Muscle layer of duodenum (tissue), 2 donors: ENCODE measurements around the gene TMEM132C.

Experiments
- H3K27ac ChIP-seq: one replicate; pipeline ENCODE4 v1.7.0; 2013; ENCODE audit warnings: mild to moderate bottlenecking, low read length
- H3K27me3 ChIP-seq: one replicate; pipeline ENCODE4 v1.7.0; 2013; ENCODE audit warnings: low read depth, mild to moderate bottlenecking, control low read depth, low read length
- H3K36me3 ChIP-seq, 2 donors: one replicate each; pipeline ENCODE4 v1.7.0; 2013; ENCODE audit warnings: low read length in 2 of 2, control low read depth in 1 of 2, mild to moderate bottlenecking in 1 of 2; ENCODE audit not compliant: insufficient read depth in 2 of 2, control insufficient read depth in 1 of 2
- H3K4me1 ChIP-seq, 2 donors: one replicate each; pipeline ENCODE4 v1.7.0; 2013; ENCODE audit warnings: low read length in 2 of 2, mild to moderate bottlenecking in 2 of 2, control low read depth in 1 of 2, moderate library complexity in 1 of 2; ENCODE audit not compliant: insufficient read depth in 2 of 2, control insufficient read depth in 1 of 2
- H3K4me3 ChIP-seq, 2 donors: one replicate each; pipeline ENCODE4 v1.7.0; 2013; ENCODE audit warnings: low read length in 2 of 2, low read depth in 1 of 2, mild to moderate bottlenecking in 1 of 2
- H3K9me3 ChIP-seq, 2 donors: one replicate each; pipeline ENCODE4 v1.7.0; 2013; ENCODE audit warnings: low read length in 2 of 2, control low read depth in 1 of 2, mild to moderate bottlenecking in 1 of 2; ENCODE audit not compliant: control insufficient read depth in 1 of 2
- donor health status: healthy.

The TMEM132C gene

DNA sequence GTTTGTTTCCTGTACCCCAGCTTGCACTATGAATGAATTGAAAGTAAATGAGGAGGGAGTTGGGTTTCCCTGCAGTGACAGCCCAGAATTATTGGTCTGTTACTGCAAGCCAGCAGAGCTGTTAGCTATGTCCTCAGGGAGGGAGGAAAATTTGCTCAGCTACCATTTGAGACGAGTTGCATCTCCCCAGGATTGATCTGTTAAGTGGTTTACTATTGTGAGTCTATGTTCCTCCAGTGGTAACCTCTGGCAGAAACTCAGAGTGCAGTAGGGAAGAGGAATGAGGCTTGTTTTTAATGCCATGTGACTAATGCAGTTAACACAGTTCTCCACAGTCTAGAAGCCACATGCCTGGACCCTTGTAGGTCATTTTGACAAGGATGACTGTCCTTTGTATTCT is 382.9 kb downstream of the TMEM132C start:
- no peaks in the 10 kb centered on the region for H3K27me3 ChIP-seq
- peaks cover 0 to 5% of the 10 kb centered on the region in 2 donors for H3K9me3 ChIP-seq
- H3K36me3 ChIP-seq, result no peaks in the 10 kb centered on the region
- no peak overlapping the region for H3K27ac ChIP-seq
- H3K4me1 ChIP-seq, result no peaks in the 10 kb centered on the region
- H3K4me3 ChIP-seq, result no peak overlapping the region

DNA sequence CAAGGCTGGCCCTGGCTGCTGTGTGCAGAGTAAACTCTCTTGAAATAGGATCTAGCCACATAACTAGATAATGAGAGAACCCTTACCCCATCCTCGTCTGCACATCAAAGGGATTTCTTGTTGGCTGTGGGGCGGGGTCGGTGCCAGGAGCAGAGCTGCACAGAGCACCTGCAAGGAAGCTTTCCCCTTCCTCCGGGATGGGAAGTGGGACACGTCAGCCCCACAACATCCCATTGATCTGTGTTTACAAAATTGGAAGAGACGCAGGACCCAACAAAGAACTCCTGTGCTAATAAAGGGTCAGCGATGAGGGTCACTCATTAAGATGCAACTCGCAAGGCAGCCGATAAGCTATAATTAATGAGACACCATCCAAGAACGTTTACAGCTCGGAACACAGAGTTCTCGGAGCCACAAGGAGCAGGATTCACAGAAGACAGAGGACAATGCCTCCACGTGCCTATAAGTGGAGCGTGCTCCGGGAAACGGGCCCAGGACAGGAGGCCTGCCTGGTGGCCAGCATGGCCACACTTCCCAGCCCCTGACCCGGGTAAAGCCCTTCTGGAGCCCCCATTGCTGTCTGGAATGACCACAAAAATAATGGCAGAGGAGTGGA is 385.3 kb downstream of the TMEM132C start:
- Histone ChIP-seq H3K9me3 (peaks cover 0 to 8% of the 10 kb centered on the region in 2 donors), H3K27ac (no peak overlapping the region), H3K4me1 (no peaks in the 10 kb centered on the region), H3K36me3 (no peaks in the 10 kb centered on the region), H3K4me3 (no peak overlapping the region), H3K27me3 (no peaks in the 10 kb centered on the region)

DNA sequence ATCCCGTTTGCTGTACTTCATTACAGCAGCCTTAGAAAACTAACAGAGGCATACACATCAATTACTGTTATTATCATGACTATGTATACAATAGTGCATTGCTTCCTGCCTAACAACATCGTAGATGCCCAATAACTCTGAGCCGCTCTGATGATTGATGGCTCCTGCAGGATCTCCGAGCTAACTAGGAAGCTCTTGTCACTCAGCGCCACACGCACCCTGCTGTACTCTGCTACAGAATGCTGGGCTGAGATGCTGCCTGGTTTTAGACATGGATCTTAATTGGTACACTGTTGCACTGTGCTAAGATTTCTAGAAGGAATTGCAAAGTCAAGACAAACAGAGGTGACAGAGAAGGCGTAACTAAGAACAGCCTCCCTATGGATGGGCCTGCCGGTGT is 387.5 kb downstream of the TMEM132C start:
- Histone ChIP-seq H3K4me1 (no peaks in the 10 kb centered on the region), H3K27ac (no peak overlapping the region), H3K27me3 (no peaks in the 10 kb centered on the region), H3K4me3 (no peak overlapping the region), H3K36me3 (no peaks in the 10 kb centered on the region), H3K9me3 (peaks cover 0 to 2% of the 10 kb centered on the region in 2 donors)

DNA sequence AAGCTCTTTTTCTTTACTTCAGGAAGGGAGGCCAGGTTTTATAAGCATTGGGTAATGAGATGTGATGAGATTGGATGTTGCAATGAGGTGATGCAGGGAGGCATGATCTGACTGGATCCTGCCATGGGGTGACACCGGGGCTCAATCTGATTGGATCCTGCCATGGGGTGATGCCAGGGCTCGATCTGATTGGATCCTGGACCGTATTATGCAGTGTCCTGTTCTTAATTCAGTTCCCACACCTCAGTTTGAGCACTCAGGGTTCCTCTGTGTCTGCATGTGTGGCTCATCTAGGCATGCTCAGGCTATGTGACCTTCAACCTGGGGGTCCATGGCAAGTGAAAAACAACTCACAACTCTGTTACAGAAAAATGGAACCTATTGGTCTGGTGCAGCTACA is 390.4 kb downstream of the TMEM132C start:
- peaks cover 0 to 4% of the 10 kb centered on the region in 2 donors for H3K4me1 ChIP-seq
- H3K27ac ChIP-seq, result no peak overlapping the region
- H3K36me3 ChIP-seq, result no peaks in the 10 kb centered on the region
- H3K4me3 ChIP-seq, result no peak overlapping the region
- H3K27me3 ChIP-seq, result no peaks in the 10 kb centered on the region
- H3K9me3 ChIP-seq, result peaks cover 0 to 2% of the 10 kb centered on the region in 2 donors

DNA sequence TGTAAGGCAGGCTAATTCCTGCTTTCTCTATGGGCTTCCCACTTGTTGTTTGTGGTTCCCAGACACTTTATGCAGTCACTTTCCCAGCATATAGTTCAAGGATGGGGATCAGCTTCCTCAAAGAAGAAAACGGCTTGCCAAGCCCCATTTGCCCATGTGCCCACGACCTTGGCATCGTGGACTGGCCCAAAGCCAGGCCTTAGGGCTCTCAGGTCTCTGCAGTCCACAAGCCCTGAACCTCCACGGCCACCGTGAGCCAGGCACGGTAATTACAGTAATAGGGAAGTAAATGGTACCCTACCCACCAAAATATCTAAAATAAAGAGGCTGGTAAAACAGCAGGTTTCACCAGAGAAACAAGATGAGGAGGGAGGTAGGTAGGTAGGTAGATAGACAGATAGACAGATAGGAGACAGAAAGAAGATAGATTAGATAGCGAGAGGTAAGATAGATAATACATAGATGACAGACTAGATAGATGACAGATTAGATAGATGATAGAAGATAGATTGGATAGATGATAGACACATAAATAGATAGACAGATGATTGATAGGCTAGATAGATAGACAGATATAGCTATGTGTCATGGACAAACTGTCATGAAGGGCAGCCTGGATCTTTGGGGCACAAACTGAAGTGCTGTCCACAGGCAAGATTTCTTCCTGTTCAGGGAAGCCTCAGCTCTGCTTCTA is 393.7 kb downstream of the TMEM132C start:
- Histone ChIP-seq H3K27ac (no peak overlapping the region), H3K9me3 (peaks cover 0 to 3% of the 10 kb centered on the region in 2 donors), H3K36me3 (no peaks in the 10 kb centered on the region), H3K4me1 (peaks cover 0 to 4% of the 10 kb centered on the region in 2 donors), H3K27me3 (no peaks in the 10 kb centered on the region), H3K4me3 (no peak overlapping the region)

DNA sequence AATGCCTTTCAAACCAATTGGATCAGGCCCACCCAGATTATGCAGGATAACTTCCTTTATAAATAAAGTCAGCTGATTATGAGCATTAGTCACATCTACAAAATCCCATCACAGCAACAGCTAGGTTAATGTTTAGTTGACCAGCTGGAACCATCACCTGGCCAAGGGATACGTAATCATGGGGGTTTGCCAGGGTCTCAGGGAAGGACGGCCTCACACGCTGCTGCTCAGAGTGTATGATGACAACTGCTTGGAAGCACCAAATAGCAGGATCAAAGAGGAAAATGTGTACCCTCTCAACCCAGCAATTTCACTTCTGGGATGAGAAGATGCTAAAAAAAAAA is 394.2 kb downstream of the TMEM132C start:
- H3K4me3 ChIP-seq, result no peak overlapping the region
- peaks cover 0 to 4% of the 10 kb centered on the region in 2 donors for H3K4me1 ChIP-seq
- no peak overlapping the region for H3K27ac ChIP-seq
- H3K27me3 ChIP-seq, result no peaks in the 10 kb centered on the region
- H3K9me3 ChIP-seq, result peaks cover 0 to 7% of the 10 kb centered on the region in 2 donors
- H3K36me3 ChIP-seq, result no peaks in the 10 kb centered on the region

DNA sequence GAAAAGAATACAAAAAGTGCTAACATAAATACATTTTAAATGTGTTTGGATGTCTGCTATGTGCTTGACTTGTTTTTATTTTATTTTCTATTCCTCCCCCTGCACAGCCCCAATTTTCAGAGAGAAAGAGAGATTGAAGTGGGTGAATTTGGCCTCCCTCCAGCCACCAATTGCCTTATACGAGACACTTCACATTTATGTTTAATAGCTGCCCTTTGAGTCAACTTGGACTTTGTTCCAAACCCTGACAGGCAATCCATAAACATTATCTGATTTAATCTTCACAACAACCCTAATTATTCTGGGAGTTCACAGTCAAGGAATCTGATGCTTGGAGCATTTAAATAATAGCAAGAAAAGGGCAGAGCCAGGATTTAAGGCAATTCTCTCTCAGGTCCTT is 395.1 kb downstream of the TMEM132C start:
- H3K4me3 ChIP-seq, result no peak overlapping the region
- H3K9me3 ChIP-seq, result peaks cover 0 to 5% of the 10 kb centered on the region in 2 donors
- H3K27ac ChIP-seq, result no peak overlapping the region
- no peaks in the 10 kb centered on the region for H3K36me3 ChIP-seq
- peaks cover 0 to 4% of the 10 kb centered on the region in 2 donors for H3K4me1 ChIP-seq
- H3K27me3 ChIP-seq, result no peaks in the 10 kb centered on the region

DNA sequence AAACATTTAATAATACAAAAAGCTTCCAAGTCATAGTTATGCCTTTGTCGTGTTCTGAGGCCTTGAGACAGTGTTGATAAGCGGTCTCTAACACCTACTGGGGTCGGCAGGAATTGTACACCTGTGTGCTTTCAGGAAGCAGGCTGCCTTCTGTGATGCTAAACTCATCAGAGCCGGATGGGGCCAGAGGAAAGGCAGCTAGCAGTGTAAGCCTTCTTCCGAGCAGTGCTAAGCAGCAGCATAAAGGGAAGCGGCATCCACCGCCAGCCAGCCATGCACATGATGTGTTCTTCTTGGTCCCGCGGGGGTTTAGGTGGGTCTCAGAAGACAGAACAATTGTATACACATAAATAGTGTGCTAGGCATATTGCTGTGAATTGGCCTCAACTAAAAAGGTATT is 397.5 kb downstream of the TMEM132C start:
- Histone ChIP-seq H3K36me3 (no peaks in the 10 kb centered on the region), H3K27ac (no peak overlapping the region), H3K4me3 (no peak overlapping the region), H3K4me1 (peaks cover 0 to 4% of the 10 kb centered on the region in 2 donors), H3K27me3 (no peaks in the 10 kb centered on the region), H3K9me3 (peaks cover 0 to 5% of the 10 kb centered on the region in 2 donors)

DNA sequence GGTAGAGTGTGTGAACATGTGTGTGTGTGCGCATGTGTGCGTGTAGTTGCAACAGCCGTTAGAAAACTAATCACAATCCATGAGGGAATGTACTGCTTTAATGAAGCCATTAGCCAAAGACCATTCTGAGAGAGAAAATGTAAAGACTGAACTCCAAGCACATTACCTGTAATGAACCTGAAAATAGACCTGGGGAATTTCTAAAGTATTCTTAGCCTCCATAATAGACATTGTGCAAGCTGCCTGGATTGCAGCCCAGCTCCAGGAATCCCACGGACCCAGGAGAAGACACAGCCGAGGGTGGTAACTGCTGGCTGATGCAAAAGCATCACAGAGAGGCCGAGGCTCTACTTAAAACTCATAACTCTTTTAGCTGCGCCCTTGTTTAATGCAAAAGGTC is 400.2 kb downstream of the TMEM132C start:
- no peaks in the 10 kb centered on the region for H3K36me3 ChIP-seq
- no peak overlapping the region for H3K27ac ChIP-seq
- no peaks in the 10 kb centered on the region for H3K27me3 ChIP-seq
- H3K4me3 ChIP-seq, result no peak overlapping the region
- peaks cover 0 to 8% of the 10 kb centered on the region in 2 donors for H3K9me3 ChIP-seq
- no peaks in the 10 kb centered on the region for H3K4me1 ChIP-seq

DNA sequence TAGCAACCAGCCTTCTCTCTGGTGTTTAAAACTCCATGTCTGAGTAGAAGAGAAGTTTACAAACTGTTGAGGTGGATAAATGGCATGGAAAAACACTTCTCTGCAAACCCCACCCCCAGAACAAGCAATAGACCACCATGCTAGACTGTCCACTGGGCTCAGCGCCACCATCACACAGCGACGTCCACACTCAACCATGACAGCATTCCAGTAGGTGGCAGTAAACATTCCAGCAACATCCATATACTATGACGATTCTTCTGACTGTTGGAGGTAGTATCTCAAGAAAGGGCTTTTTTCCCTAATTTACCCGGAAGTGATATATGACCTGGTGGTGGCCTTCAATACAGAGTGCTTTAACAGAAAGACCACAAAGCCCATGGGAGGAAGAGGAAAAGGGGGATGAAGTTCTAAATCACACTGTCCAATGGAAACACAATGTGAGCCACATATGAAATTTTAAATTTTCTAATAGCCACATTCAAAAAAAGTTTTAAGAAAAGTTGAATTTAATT is 404.6 kb downstream of the TMEM132C start:
- Histone ChIP-seq H3K4me3 (no peak overlapping the region), H3K4me1 (no peaks in the 10 kb centered on the region), H3K36me3 (no peaks in the 10 kb centered on the region), H3K27me3 (no peaks in the 10 kb centered on the region), H3K9me3 (peaks cover 0 to 3% of the 10 kb centered on the region in 2 donors), H3K27ac (no peak overlapping the region)

DNA sequence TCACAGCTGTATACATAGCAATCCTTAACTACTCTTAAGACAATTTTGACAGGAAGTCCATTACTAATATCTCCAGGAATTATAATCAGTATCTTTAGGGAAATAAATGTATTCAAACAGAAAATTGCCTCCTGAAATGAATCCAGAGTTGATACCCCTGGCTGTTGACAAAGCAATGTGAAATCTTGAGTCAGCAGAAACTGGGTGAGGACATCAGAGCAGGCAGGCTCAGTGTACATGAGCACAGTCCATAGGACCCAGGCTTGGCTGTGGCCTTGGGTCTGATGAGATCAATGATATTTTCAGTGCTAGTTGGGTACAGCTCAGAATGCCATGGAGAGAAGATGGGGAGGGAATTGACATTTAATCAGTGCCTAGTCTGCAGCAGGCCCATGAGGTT is 405.5 kb downstream of the TMEM132C start:
- H3K36me3 ChIP-seq, result no peaks in the 10 kb centered on the region
- H3K4me3 ChIP-seq, result no peak overlapping the region
- H3K4me1 ChIP-seq, result no peaks in the 10 kb centered on the region
- H3K27ac ChIP-seq, result no peak overlapping the region
- H3K9me3 ChIP-seq, result peaks cover 0 to 3% of the 10 kb centered on the region in 2 donors
- no peaks in the 10 kb centered on the region for H3K27me3 ChIP-seq
